Activated CD4-positive, alpha-beta T cell treated with anti-CD3 and anti-CD28 coated beads for 1 hour (primary cell): ENCODE measurements around the gene CHRNA1.
"Not testable (repeated sequence)": the region's sequence is repeated elsewhere in the genome, so short reads cannot be mapped to it uniquely, and the experiment has no call there.

Source experiments
- DNase-seq: peaks from one replicate; pipeline ENCODE4 v3.0.0-alpha.2; 2020

The CHRNA1 gene

DNA sequence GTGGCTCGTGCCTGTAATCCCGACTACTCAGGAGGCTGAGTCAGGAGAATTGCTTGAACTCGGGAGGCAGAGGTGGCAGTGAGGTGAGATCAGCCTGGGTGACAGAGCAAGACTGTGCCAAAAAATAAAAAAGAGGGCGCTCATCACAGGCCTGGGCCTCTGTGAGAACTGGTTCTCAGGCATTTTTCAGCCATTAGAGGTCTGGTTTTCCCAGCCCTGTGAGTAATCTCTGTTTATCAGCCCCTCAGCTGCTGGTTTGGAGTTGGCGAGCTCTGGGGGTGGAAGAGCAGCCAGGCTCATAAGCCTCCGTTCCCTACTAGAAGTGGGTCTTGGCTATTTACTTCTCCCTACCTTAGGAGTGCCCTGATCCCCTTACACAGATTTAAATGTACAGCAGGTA lies 53.1 kb downstream of the CHRNA1 start:
- DNase-seq = no peak

DNA sequence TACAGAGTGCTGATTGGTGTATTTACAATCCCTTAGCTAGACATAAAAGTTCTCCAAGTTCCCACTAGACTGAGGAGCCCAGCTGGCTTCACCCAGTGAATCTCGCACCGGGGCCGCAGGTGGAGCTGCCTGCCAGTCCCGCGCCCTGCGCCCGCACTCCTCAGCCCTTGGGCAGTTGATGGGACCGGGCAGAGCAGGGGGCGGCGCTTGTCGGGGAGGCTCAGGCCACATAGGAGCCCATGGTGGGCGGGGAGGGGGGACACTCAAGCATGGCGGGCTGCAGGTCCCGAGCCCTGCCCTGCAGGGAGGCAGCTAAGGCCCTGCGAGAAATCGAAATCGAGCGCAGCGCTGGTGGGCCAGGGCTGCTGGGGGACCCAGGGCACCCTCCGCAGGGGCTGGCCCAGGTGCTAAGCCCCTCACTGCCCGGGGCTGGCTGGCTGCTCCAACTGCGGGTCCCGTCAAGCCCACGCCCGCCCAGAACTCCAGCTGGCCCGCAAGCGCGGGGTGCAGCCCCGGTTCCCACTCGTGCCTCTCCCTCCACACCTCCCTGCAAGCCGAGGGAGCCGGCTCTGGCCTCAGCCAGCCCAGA lies 54.8 kb downstream of the CHRNA1 start:
- DNase-seq = not testable (repeated sequence)

DNA sequence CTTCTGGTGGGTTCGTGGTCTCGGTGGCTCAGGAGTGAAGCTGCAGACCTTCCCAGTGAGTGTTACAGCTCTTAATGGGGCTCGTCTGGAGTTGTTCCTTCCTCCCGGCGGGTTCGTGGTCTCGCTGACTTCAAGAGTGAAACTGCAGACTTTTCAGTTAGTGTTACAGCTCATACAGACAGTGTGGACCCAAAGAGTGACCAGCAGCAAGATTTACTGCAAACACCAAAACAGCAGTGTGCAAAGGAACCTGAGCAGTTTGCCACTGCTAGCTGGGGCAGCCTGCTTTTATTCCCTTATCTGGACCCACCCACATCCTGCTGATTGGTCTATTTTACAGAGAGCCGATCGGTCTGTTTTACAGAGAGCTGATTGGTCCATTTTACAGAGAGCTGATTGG lies 55.6 kb downstream of the CHRNA1 start:
- DNase-seq = no peak

DNA sequence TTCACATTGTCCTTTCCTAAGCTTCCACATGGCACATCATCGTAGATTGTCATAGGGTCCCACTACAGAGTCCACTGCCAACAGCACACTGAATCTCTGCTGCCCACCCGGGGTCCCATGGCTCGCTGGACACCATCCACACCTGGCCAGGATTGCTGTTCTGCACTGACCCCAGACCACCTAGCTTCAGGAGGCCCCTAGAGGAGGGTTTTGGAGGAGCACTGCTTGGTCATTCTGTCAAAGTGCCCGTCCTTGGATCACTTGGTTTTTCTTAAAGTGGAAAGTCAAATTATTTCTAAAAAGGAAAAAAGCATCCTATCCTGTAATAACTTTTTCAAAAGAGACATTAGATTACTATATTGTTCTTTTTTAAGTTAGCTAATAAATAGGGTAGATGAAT lies 59.0 kb downstream of the CHRNA1 start:
- no peak for DNase-seq

DNA sequence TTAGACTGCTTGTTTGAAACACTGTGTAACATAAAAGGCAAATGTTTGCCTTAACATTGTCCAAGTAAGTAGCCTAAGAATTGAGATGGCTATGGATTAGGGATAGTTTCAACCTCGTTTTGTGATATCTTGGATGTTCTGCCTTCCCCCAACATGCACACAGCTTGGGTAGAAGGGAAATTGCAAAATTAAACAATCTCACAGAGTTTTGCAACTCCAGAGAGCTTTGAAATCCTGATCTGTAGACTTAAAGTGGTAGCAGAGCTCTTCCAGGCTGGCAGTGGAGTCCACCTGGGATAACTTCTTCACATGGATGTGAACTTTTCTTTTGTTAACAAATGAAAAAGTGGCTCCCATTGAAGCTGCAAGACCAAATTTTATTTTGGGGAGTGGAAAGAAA lies 59.6 kb downstream of the CHRNA1 start:
- DNase-seq = no peak

DNA sequence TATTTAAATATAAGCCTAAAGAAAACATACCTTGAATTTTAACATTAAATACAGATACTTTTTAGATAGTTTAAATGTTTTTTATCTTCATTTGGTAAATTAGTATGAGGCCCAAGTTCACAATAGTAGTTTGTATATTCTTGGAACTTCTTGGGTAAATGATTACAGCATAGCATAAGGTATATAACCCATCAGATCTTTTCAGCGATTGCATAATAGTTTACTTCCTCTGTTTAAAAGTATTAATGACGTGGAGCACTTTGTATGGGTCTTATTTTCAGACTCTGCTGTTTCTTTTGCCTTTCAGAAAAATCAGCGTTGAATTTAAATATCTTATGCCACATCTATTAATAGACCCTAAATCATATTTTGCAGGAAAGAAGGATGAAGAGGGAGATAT lies 60.2 kb downstream of the CHRNA1 start:
- DNase-seq = no peak

DNA sequence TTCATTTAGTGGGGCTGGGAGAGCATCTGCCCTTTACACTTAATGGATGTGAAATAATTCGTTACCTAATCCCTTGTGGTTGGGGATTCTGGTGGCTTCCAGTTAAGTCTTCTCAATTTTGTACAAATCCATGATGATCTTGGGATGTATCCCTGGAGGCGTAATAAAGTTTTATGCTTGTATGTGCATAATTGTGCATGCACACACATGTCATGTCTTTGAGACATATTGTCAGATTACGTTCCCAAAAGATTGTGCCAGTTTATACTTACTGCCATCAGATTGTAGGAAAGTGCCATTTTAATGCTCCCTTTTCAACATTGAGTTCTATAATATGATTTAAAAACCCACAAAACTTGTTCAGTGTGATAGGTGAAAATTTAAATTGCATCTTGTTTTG lies 60.8 kb downstream of the CHRNA1 start:
- DNase-seq = no peak

DNA sequence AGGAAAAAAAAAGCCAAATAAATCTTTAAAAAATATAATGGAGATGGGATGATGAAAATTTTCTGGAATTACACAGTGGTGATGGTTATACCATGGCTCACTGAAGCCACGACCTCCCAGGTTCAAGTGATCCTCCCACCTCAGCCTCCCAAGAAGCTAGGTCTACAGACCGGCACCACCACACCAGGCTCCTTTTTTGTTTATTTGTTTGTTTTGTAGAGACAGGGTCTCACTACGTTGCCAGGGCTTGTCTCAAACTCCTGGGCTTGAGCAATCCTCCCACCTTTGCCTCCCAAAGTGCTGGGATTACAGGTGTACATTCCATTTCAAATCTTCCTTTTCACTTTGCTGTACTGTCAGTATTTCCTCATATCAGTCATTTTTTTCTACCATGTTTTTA lies 61.7 kb downstream of the CHRNA1 start:
- no peak for DNase-seq

DNA sequence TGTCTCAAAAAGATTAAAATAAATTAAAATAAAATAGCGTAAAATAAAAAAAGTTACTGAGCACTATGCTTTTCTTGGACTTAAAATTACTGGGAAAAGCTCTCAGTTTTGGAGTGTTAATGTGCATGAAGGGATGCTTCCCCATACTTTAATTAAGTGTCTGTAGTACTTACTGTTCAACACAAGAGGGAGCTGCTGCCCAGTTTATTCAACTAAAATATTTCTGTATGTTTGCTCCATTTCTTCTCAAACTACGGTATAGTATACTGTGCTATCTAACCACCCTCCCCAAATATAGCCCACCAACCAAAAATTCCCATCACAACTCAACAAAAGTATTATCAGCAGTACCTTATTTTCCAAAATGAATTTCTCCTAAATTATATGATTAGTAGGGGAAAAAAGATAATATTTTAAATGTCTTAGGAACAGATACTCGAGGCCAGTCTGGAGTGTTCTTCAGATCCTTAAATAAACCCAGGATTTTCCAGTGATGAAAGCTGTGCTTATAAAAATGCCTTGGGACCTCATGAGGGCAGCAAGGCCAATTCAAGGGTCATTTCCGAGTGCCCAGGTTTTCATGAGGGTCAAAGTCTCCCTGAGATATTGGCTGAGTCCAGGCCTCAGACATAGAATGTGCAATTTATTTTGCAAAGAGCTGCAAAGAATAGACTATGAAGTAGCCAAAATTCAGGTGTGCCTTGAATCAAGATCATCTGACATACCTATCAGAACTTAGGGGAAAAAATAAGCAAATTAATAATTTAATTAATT lies 64.1 kb downstream of the CHRNA1 start:
- DNase-seq = no peak
